Skeletal muscle tissue (tissue), 4 donors: ENCODE results near the gene MNS1. TPM values are rescaled to one million over a fixed set of nuclear protein-coding genes. Genes with fewer than 3 reads are reported as not detected.

Source experiments
- H3K27ac ChIP-seq: one replicate; pipeline ENCODE4 v1.7.0; 2013; ENCODE audit warnings: mild to moderate bottlenecking, low read depth, low read length, inconsistent platforms
- H3K27me3 ChIP-seq, 3 donors: one replicate each; pipeline ENCODE4 v1.7.0; 2013; ENCODE audit warnings: low read length in 3 of 3; ENCODE audit not compliant: control insufficient read depth in 3 of 3, insufficient read depth in 3 of 3
- H3K36me3 ChIP-seq, 3 donors: one replicate each; pipeline ENCODE4 v1.7.0; 2013; ENCODE audit warnings: low read length in 3 of 3; ENCODE audit not compliant: control insufficient read depth in 3 of 3, insufficient read depth in 3 of 3
- H3K4me1 ChIP-seq, 3 donors: one replicate each; pipeline ENCODE4 v1.7.0; 2013; ENCODE audit warnings: low read length in 3 of 3, mild to moderate bottlenecking in 3 of 3; ENCODE audit not compliant: control insufficient read depth in 3 of 3, insufficient read depth in 3 of 3
- H3K4me3 ChIP-seq, 3 donors: one replicate each; pipeline ENCODE4 v1.7.0; 2013; ENCODE audit warnings: low read length in 3 of 3
- H3K9ac ChIP-seq, 3 donors: one replicate each; pipeline ENCODE4 v1.7.0; 2013; ENCODE audit warnings: low read length in 3 of 3, mild to moderate bottlenecking in 3 of 3, moderate library complexity in 2 of 3, low read depth in 1 of 3
- H3K9me3 ChIP-seq, 3 donors: one replicate each; pipeline ENCODE4 v1.7.0; 2013; ENCODE audit warnings: low read length in 3 of 3; ENCODE audit not compliant: control insufficient read depth in 3 of 3
- total RNA-seq: library from RNA; depleted of rRNA; stranded (reverse); fragments of >200 nt; gene quantifications from one replicate; pipeline ENCODE4 v1.2.3, GENCODE V29; 2014
- donor health status: Osteomylitis.

MNS1 gene
- total RNA-seq, 1 donor from 2014 or later: 0.52 TPM

GRCh38 chr15:56459096-56459495 is 5.8 kb downstream of the MNS1 start:
- no peaks in the 10 kb centered on the region for H3K27me3 ChIP-seq
- H3K9me3 ChIP-seq: no peaks in the 10 kb centered on the region
- no peak overlapping the region for H3K27ac ChIP-seq
- no peak overlapping the region for H3K9ac ChIP-seq
- H3K4me3 ChIP-seq: no peak overlapping the region
- no peaks in the 10 kb centered on the region for H3K36me3 ChIP-seq
- no peaks in the 10 kb centered on the region for H3K4me1 ChIP-seq

GRCh38 chr15:56456229-56456628 is 8.7 kb downstream of the MNS1 start:
- Histone ChIP-seq H3K9ac (no peak overlapping the region), H3K36me3 (no peaks in the 10 kb centered on the region), H3K4me1 (no peaks in the 10 kb centered on the region), H3K9me3 (no peaks in the 10 kb centered on the region), H3K27me3 (no peaks in the 10 kb centered on the region), H3K27ac (no peak overlapping the region), H3K4me3 (no peak overlapping the region)

- Histone ChIP-seq H3K27me3 (no peaks in the 10 kb centered on the region), H3K4me3 (no peak overlapping the region), H3K4me1 (no peaks in the 10 kb centered on the region), H3K36me3 (no peaks in the 10 kb centered on the region), H3K27ac (no peak overlapping the region), H3K9me3 (no peaks in the 10 kb centered on the region), H3K9ac (no peak overlapping the region)
Measured at GRCh38 chr15:56454836-56455235, 10.1 kb downstream of the MNS1 start.

- H3K9ac ChIP-seq: no peak overlapping the region
- peaks cover 0 to 3% (median 0%) of the 10 kb centered on the region in 3 donors for H3K36me3 ChIP-seq
- H3K9me3 ChIP-seq: no peaks in the 10 kb centered on the region
- H3K4me3 ChIP-seq: no peak overlapping the region
- H3K4me1 ChIP-seq: no peaks in the 10 kb centered on the region
- no peaks in the 10 kb centered on the region for H3K27me3 ChIP-seq
- no peak overlapping the region for H3K27ac ChIP-seq
Measured at GRCh38 chr15:56445746-56446145, 19.2 kb downstream of the MNS1 start.

GRCh38 chr15:56442354-56442753 is 22.6 kb downstream of the MNS1 start:
- Histone ChIP-seq H3K27me3 (no peaks in the 10 kb centered on the region), H3K9me3 (no peaks in the 10 kb centered on the region), H3K4me3 (no peak overlapping the region), H3K36me3 (peaks cover 0 to 3% (median 0%) of the 10 kb centered on the region in 3 donors), H3K27ac (no peak overlapping the region), H3K4me1 (no peaks in the 10 kb centered on the region), H3K9ac (no peak overlapping the region)

- no peaks in the 10 kb centered on the region for H3K4me1 ChIP-seq
- H3K27me3 ChIP-seq: no peaks in the 10 kb centered on the region
- H3K4me3 ChIP-seq: no peak overlapping the region
- H3K27ac ChIP-seq: no peak overlapping the region
- H3K9ac ChIP-seq: no peak overlapping the region
- peaks cover 0 to 3% (median 0%) of the 10 kb centered on the region in 3 donors for H3K36me3 ChIP-seq
- H3K9me3 ChIP-seq: no peaks in the 10 kb centered on the region
Measured at GRCh38 chr15:56440214-56440770, 24.6 kb downstream of the MNS1 start.

- no peaks in the 10 kb centered on the region for H3K9me3 ChIP-seq
- H3K4me3 ChIP-seq: no peak overlapping the region
- H3K4me1 ChIP-seq: no peaks in the 10 kb centered on the region
- H3K27me3 ChIP-seq: no peaks in the 10 kb centered on the region
- H3K36me3 ChIP-seq: no peaks in the 10 kb centered on the region
- H3K27ac ChIP-seq: no peak overlapping the region
- no peak overlapping the region for H3K9ac ChIP-seq
Measured at GRCh38 chr15:56432304-56432703, 32.6 kb downstream of the MNS1 start.

GRCh38 chr15:56428821-56429458 is 36.0 kb downstream of the MNS1 start:
- Histone ChIP-seq H3K4me3 (no peak overlapping the region), H3K4me1 (no peaks in the 10 kb centered on the region), H3K9me3 (no peaks in the 10 kb centered on the region), H3K27me3 (no peaks in the 10 kb centered on the region), H3K27ac (no peak overlapping the region), H3K9ac (no peak overlapping the region), H3K36me3 (peaks cover 0 to 2% (median 0%) of the 10 kb centered on the region in 3 donors)

- Histone ChIP-seq H3K36me3 (peaks cover 0 to 2% (median 0%) of the 10 kb centered on the region in 3 donors), H3K4me1 (no peaks in the 10 kb centered on the region), H3K9me3 (no peaks in the 10 kb centered on the region), H3K9ac (no peak overlapping the region), H3K4me3 (no peak overlapping the region), H3K27me3 (no peaks in the 10 kb centered on the region), H3K27ac (no peak overlapping the region)
Measured at GRCh38 chr15:56425976-56426375, 39.0 kb downstream of the MNS1 start.

GRCh38 chr15:56425276-56425675 is 39.7 kb downstream of the MNS1 start:
- no peaks in the 10 kb centered on the region for H3K4me1 ChIP-seq
- H3K9ac ChIP-seq: no peak overlapping the region
- no peaks in the 10 kb centered on the region for H3K9me3 ChIP-seq
- H3K27ac ChIP-seq: no peak overlapping the region
- no peak overlapping the region for H3K4me3 ChIP-seq
- peaks cover 0 to 2% (median 0%) of the 10 kb centered on the region in 3 donors for H3K36me3 ChIP-seq
- H3K27me3 ChIP-seq: no peaks in the 10 kb centered on the region
